GM18519 (cell line): Measurements from ENCODE around the gene GPR87.

ENCODE experiments used
- ATAC-seq: cut with Tn5 transposase; IDR thresholded peaks from one replicate; pipeline ENCODE4 v1.9.1; 2021; ENCODE audit warnings: mild to moderate bottlenecking, moderate library complexity; ENCODE audit not compliant: unreplicated experiment, low FRiP score

The GPR87 gene

GRCh38 chr3:151318313-151318712, 1.7 kb upstream of the GPR87 start:
- ATAC-seq, result no peak

- no peak for ATAC-seq
These were observed 774 bp downstream of the GPR87 start for GRCh38 chr3:151315846-151316245.

GRCh38 chr3:151315136-151315535, 1.5 kb downstream of the GPR87 start:
- no peak for ATAC-seq

- no peak for ATAC-seq
These were observed 2.0 kb downstream of the GPR87 start for GRCh38 chr3:151314593-151314992.

- no peak for ATAC-seq
These were observed 2.5 kb downstream of the GPR87 start for GRCh38 chr3:151314137-151314536.

- ATAC-seq, result no peak
These were observed 3.6 kb downstream of the GPR87 start for GRCh38 chr3:151312972-151313371.

- no peak for ATAC-seq
These were observed 7.1 kb downstream of the GPR87 start for GRCh38 chr3:151309566-151309965.

GRCh38 chr3:151307583-151308488, 8.8 kb downstream of the GPR87 start:
- no peak for ATAC-seq

GRCh38 chr3:151307131-151307530, 9.5 kb downstream of the GPR87 start:
- no peak for ATAC-seq

GRCh38 chr3:151306168-151306810, 10.3 kb downstream of the GPR87 start:
- ATAC-seq, result no peak

- no peak for ATAC-seq
These were observed 10.9 kb downstream of the GPR87 start for GRCh38 chr3:151305775-151306151.

- ATAC-seq, result no peak
These were observed 11.4 kb downstream of the GPR87 start for GRCh38 chr3:151305060-151305774.

- ATAC-seq, result no peak
These were observed 12.9 kb downstream of the GPR87 start for GRCh38 chr3:151303751-151304150.

GRCh38 chr3:151301787-151302186, 14.8 kb downstream of the GPR87 start:
- no peak for ATAC-seq

GRCh38 chr3:151300539-151300938, 16.1 kb downstream of the GPR87 start:
- no peak for ATAC-seq

GRCh38 chr3:151299006-151299405, 17.6 kb downstream of the GPR87 start:
- ATAC-seq, result no peak

- no peak for ATAC-seq
These were observed 19.2 kb downstream of the GPR87 start for GRCh38 chr3:151297429-151297828.

GRCh38 chr3:151296226-151296625, 20.4 kb downstream of the GPR87 start:
- no peak for ATAC-seq

- no peak for ATAC-seq
These were observed 23.5 kb downstream of the GPR87 start for GRCh38 chr3:151293127-151293526.

GRCh38 chr3:151290673-151291072, 25.9 kb downstream of the GPR87 start:
- ATAC-seq, result no peak

GRCh38 chr3:151289445-151289844, 27.2 kb downstream of the GPR87 start:
- no peak for ATAC-seq
